SKM-1 treated with dmso at 0.1 percent for 144 hours (cell line): ENCODE results near the gene HELZ.

Experiments used
- DNase-seq: peaks from one replicate; lab custom pipeline; 2025; ENCODE audit not compliant: unreplicated experiment; lab: John Stamatoyannopoulos, UW

Gene HELZ

GRCh38 chr17:67092291-67092690, 152.7 kb downstream of the HELZ start:
- DNase-seq = no peak

GRCh38 chr17:67090341-67090740, 154.7 kb downstream of the HELZ start:
- no peak for DNase-seq

- no peak for DNase-seq
Measured at GRCh38 chr17:67088639-67089038, 156.4 kb downstream of the HELZ start.

DNA sequence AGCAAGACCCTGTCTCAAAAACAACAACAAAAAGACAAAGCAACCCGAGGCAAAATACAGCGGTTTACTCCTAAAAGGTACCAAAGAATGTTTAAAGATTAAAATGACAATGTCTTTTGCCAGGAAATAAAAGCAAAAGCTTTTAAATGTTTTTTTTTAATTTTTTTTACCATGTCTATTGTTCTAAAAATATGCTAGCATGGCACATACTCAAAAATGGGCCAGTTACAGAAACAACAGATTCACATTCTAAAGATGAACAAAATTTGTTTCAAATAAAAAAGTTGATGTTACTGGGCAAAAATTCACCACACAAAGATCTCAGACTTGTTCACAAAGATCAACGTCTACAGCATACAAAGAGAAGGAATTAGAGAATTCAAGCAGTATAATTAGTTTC, 159.6 kb downstream of the HELZ start:
- DNase-seq = no peak

DNA sequence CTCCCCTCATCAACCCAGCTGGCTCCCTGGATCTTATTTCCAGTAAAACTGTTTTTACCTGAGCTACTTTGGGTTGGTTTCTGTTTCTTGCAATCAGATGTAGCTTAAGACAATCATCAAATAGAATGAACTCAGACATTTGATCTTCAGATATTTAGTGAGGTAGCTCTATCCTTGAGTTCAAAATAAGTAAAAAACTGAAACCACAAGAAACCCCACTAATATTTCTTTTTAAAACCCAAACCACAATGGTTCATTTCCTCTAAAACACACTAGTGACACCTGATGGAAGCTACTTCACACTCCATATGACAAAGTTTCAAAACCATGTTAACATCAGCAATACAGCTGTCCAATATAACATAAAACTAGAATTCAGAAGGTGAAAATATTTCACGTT, 162.9 kb downstream of the HELZ start:
- no peak for DNase-seq

DNA sequence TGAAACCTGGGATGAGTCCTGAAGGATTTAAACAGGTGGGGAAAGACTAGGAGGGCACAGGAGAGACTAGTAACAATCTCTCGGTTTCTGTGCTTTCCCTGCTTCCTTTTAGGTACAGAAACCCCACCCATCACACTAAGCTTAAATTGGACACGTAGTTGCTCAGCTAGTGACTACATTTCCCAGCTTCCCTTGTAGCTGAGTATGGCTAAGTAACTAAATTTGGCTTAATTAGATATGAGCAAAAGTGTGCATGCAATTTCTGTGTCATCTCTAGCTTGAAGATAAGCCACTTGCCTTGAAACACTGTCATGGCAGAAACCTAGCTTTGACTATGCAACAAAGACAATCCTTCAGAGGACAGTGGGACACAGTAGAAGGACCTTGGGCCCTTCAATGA, 164.2 kb downstream of the HELZ start:
- no peak for DNase-seq

DNA sequence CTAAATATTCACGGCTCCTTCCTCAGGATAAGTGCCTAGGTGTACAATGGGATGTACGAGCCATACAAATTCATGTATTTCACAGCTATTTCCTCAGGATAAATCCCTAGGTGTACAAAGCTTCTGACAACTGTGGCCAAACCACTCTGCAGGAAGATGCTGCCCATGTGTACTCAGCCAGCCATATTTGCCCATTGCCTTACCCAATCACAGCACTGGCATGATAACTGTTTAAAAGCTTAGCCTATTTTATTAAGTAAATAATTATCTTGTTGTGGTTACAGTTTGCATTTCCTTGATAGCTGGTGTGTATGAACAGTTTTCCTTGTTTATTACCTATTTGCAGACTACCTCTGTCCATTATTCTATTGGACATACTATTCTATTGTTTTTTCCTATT, 165.5 kb downstream of the HELZ start:
- DNase-seq = no peak

GRCh38 chr17:67078292-67078691, 166.7 kb downstream of the HELZ start:
- no peak for DNase-seq

GRCh38 chr17:67076290-67076689, 168.7 kb downstream of the HELZ start:
- DNase-seq = no peak

DNA sequence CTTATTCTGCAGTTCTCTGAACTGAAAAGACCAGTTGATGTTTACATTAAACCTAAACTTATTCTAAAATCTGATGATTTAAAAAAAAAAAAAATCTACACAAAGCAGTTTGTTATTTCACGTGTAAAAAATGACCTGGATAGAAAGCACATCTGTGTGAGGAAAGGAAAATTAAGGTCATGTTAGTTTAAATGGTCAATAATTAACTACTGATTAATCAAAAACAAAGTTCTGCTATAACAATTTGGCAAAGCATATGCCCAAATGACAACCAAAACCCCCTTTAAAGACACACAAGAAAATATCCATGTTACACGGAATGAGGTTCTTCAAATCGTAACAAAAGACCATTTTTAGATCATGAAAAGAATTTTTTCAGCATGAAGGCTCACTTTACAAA, 170.2 kb downstream of the HELZ start:
- DNase-seq = no peak

- no peak for DNase-seq
Measured at GRCh38 chr17:67072885-67073284, 172.1 kb downstream of the HELZ start.

GRCh38 chr17:67071595-67071994, 173.4 kb downstream of the HELZ start:
- DNase-seq = no peak

GRCh38 chr17:67069603-67070136, 175.3 kb downstream of the HELZ start:
- no peak for DNase-seq

DNA sequence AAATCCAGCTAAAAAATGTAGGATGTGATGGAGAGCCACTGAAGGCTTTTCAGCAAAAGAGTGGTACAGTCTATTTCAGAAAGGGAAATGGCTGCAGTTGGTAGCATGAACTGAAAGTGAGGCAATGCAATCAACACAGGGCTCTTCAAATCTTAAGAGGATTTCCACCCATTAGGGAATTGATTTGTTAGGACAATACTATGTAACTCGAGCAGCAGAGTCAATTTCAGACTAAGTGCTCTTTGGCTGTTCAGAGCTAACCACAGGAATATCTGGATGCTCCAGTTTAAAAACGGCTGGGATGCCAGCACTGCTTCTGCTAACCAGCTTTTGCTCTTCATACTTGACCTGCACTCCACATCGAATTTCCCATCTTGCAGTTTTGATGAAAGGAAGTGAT, 176.0 kb downstream of the HELZ start:
- DNase-seq = no peak

DNA sequence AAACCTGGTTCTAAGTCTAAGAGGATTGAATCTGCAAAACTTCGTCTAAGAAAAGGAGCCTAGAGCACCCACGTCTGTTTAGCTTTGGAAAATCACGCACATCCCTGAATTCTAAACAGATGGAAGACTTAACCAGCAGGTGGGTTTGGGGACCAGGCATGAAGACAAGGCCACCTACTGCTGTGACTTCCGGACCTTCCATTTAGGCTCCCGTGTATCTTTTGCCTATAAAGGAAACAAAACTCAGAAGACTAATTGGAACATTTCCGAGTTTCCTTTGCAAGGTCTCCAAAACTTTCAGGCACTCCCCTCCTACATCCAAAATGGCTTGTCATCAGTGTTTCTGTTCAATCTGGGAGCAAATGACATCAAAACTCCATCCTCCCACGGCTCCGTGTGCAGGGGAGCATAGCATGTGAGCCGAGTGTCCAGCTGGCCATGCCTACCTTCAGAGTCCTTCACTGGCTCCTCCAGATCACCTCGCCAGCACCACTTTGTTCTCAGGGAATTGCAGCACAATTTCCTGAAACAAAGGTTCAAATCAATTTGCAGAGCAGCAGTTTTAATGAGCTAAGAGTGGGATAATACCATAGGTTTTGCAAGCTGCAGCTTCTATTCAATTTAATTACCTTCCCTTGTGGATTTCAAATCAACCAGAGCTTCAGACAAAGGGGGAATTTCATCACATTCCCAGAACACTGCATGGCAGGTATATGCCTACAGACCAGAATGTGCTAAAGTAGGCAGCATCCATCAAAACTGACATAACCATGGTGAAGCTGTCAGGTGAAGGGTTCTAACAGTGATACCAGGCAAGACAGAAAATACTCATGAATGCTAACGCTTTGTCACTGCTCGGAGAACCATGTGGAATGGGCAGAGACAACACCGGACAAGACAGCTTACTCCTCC, 177.2 kb downstream of the HELZ start:
- DNase-seq = no peak

DNA sequence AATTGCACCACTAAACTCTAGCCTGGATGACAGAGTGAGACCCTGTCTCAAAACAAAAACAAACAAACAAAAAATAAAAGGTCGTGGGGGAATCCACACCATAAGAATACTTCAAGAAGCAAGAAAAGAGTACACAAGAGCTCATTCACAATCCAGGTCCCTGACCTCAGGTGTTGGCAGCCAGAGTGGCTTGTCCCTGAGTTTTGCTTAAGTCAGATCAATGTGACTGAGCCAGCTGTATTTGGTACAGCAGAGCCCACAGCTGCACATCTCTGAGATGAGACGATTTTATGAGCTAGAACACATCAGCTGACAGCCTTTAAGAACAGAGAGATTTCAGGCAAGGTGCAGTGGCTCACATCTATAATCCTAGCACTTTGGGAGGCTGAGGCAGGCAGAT, 178.3 kb downstream of the HELZ start:
- no peak for DNase-seq

GRCh38 chr17:67063141-67063540, 181.9 kb downstream of the HELZ start:
- no peak for DNase-seq

DNA sequence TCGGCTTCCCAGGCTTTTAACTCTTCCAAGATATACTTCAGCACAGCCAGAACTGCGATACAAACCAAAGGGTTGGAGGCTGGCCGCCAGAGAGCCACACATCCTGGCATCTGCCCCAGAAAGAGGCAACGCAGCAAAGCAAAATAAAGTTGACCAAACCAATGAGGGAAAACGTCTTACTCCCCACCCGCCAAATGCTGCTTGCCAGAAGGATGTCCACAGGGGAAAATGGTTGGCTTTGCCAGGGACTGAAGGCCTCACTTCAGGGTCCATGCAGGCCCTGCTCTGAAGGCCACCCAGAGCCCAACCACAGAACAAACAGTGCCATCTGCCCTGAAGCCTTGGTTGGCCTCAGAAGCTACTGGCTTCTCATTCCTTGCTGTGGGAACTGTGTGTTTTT, 185.6 kb downstream of the HELZ start:
- no peak for DNase-seq

DNA sequence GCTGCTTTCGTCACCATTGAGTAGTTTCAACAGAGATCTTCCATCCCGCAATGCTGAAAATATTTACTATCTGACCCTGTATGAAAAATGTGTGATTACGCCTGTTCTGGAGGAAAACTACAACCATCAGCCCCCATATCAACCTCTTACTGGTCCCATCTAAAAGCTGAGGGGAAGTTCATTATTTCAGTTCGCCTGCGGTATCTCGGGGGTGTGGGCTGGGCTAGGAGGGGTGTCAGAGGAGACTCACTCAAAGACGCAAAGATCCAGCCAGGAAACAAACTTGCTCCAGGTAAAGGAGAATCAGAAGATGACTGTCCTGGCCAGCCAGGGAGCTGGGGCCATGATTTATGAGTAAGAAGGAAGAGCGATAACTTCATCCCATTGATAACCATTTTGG, 187.0 kb downstream of the HELZ start:
- no peak for DNase-seq

GRCh38 chr17:67056746-67057490, 188.1 kb downstream of the HELZ start:
- DNase-seq = no peak

DNA sequence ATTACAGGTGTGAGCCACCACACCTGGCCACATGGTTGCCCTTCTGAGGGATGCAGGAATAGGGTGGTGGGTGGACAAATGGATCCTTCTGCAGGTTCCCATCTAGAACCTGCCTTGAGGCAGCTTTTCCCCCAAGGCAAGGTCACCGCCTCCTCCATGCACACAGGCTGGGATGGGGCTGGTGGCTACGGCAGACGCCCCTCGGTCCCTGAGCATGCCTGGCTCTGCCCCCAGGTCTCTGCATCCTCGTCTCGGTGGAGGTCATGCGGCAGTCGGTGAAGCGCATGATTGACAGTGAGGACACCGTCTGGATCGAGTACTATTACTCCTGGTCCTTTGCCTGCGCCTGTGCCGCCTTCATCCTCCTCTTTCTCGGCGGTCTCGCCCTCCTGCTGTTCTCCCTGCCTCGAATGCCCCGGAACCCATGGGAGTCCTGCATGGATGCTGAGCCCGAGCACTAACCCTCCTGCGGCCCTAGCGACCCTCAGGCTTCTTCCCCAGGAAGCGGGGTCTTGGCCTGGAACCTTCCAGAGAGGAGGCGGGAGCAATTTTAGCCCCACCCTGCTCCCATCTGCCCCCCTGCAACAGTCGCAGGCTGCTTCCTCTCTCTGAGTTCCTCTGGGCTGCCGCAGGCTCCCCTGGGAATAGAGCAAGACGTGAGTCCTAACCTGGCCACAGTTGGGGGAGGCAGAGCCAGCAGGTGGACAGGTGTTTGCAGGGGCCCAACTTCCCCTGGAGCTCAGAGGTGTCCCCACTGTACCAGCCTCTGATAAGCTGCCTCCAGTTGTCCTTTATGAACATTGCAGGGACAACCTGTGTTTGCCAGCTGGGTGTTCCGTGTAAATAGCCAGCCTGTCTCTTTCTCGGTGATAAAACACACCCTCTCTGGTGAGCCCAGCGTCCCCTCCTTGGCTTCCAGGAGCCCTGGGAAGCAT, 188.9 kb downstream of the HELZ start:
- DNase-seq = no peak
